HL-60 (cell line): Measurements from ENCODE around the gene DPF3.

Source experiments
- CTCF ChIP-seq: IDR thresholded peaks from one replicate; pipeline ENCODE4 v1.5.1; 2011; ENCODE audit warnings: low read length, control low read depth, inconsistent platforms; ENCODE audit not compliant: insufficient read depth
- GABPA ChIP-seq: IDR thresholded peaks from 2 replicates; pipeline ENCODE4 v1.6.1; 2012; ENCODE audit warnings: low read depth
- POLR2AphosphoS5 ChIP-seq: IDR thresholded peaks from 2 replicates; pipeline ENCODE4 v1.6.1; 2012; ENCODE audit warnings: low read depth
- REST ChIP-seq: IDR thresholded peaks from 2 replicates; pipeline ENCODE4 v1.6.1; 2012; ENCODE audit warnings: low read depth; ENCODE audit not compliant: insufficient replicate concordance
- SPI1 ChIP-seq: IDR thresholded peaks from 2 replicates; pipeline ENCODE4 v1.6.1; 2012; ENCODE audit warnings: low read depth, mild to moderate bottlenecking, borderline replicate concordance

- no peak for TF ChIP-seq CTCF
- TF ChIP-seq GABPA: no peak
- TF ChIP-seq POLR2AphosphoS5: no peak
- TF ChIP-seq REST: no peak
- no peak for TF ChIP-seq SPI1
These were observed 106.1 kb downstream of the DPF3 start for GRCh38 chr14:72787841-72788240.
